Activated T-helper 1 cell treated with Interleukin-2 at 50 U/mL for 16 hours (primary cell): Measurements from ENCODE around the gene ZNF782.
A peak's percentile ranks its signal among the peaks of the same experiment; 100 is the strongest.
"Not testable (repeated sequence)": the region's sequence is repeated elsewhere in the genome, so short reads cannot be mapped to it uniquely, and the experiment has no call there.

Experiments used
- DNase-seq: peaks from one replicate; pipeline ENCODE4 v3.0.0-alpha.2; 2020; ENCODE audit warnings: low read depth

The ZNF782 gene

DNA sequence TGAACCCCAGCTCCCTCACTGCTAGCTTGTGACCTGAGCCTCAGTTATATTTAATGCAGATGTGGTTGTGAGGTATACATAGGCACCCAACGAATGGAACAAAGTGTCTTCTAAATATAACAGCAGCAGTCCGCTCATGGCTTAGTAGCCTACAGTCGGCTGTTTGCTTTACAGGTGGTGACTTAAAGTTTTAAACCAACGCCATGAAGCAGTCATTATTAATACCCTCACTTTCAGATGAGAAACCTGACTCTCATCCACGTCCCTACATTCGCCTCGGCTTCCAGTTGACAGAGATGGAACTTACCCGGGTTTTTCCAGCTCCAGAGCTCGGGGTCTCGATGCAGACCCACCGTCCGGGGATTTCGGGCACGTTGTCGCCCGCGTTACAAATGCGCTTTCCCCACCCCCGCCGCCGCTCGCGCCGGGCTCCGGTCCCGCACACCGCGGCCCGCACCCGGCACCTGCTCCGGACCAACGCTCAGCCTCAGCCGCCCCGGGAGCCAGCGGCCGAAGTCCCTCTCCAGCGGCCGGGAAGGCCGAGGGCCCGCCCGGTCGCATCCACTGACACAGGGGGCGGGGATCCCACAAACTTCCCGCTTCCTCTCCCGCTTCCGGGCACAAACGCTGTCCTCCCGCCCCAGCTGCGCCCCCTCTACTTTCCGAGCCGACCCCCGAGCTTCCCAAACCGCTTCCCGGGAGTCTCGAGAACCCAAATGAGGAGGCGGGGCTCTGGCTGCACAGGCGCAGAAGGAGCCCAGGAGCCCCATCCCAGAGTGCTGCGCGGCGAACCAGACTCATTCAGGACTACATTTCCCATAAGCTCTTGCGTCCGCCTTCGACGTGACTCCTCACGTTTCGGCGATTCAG lies at the start of gene ZNF782:
Gene ZNF782, minus strand, starts transcription at position 734 of the 870 bp plus-strand sequence. CDS start 2,553 bp downstream, outside the sequence.
- DNase-seq = peak; percentile 74

DNA sequence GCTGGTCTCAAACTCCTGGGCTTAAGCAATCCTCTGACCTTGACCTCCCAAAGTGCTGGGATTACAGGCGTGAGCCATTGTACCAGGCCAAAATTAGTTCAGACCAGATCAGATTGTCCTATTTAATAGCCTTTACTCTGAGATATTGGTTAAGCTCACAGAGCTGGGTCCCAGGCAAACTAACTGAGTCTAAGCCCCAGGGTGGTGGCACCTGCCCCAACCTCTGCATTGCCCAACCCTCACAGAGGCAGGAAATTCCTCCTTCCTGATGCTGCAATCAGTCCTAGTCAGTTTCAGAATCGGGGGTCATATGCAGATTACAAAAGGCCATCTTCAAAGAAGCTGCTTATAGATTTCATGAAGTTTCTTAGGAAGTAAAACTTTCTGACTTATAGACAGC lies 45.7 kb upstream of the ZNF782 start:
- DNase-seq = not testable (repeated sequence)

DNA sequence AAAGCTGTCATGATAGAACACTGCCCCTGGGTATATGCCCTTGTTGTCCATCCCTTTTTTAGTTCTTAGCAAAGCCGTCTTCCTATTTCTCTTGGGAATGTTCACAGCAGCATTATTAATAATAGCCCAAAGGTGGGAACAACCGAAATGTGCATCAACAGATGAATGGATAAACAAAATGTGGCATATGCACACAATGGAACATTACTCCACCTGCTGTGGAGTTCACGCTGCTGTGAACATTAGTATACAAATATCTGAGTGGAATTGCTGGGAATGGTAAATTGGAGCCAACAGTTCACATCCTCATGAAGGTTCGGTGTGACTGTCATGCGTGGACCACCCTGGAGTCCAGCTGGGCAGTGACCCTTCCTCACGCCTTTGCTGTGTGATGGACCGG lies 37.8 kb upstream of the ZNF782 start:
- DNase-seq = no peak

DNA sequence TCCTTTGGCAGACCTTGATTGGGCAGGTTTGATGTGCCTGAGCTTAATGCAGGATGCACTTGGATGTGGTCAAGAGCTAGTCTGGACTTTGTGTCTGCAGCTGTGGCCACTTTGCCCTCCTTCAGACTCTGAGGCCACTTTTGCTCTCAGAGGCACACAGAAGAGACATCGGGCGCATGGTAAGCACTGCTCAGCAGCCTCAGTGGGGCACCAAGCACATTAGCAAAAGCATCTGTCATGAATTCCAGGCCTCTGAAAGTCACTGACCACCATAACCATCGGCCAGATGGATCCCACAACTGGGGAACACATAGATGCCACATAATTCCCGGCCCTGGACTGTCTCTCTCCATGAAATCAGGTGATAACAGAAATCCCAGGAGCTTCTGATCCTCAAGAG lies 34.3 kb upstream of the ZNF782 start:
- no peak for DNase-seq

DNA sequence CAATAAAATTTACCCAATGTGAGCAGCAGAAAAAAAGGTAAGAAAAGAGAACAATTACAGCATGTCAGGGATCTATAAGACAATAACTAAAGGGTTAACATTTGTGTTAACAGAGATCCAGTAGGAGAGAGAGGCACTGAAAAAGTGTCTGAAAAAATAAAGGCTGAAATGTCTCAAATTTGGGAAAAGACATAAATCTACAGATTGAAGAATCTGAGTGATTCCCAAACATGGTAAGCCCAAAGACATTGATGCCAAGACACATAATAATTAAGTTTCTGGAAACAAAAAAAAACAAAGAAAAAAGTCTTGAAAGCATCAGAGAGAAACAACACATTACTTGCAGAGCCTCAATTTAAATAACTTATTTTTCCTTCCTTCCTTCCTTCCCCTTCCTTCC lies 31.1 kb upstream of the ZNF782 start:
- DNase-seq = no peak

DNA sequence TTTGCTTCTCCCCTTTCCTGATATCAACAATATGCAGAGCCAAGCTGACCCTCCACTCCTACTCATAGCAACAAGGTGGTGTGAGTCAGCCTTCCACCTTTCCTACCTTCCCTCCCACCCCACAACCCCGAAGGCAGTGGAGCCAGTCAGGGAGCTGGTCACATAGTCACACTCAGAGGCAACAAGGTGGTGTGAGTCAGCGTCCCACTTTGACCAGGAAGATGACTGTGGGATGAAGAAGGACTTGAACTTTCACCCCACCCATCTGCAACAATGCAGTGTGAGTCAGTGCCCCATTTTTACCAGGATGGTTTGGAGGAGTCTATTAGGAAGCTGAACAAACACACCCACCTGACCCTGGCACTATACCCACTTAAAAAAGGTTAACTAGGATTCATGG lies 30.1 kb upstream of the ZNF782 start:
- no peak for DNase-seq

DNA sequence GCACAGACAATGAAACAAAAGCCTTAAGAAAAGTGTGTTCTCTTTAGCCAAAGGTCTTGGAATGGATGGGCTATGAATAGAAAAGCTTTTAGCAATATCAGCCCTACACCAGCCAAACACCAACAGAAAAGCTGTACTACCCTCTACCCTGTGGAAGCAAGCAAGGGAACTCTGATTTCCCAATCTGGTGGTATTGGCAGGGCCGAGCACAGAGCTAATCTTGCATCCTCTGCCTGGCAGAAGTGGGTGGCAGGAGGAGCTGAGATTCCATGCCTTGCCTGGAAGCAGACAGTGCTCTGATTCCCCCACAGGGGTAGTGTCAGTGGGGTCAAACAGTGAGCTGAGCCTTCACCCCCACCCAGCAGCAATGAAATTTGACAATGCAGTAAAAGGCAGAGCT lies 29.6 kb upstream of the ZNF782 start:
- no peak for DNase-seq

DNA sequence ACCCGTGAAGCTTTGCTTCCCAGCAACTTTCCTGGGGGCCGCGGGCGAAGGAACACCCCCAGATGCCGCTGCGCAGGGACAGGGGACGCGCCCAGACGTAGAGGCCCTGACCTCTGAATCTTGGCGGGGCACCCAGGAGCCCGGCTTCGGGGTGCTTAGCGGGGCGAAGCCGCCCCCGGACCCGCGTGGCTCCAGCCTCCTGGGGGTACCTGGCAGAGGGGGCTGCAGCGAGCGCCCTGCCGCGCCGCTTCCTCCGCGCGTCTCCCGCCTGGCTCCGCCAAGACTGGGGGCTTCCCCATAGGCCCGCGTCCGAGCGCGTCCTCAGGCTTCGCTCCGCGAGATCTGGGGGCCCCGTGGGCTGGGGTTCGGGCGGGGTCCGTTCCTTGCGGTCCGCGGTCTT lies 23.0 kb upstream of the ZNF782 start:
- DNase-seq = no peak

DNA sequence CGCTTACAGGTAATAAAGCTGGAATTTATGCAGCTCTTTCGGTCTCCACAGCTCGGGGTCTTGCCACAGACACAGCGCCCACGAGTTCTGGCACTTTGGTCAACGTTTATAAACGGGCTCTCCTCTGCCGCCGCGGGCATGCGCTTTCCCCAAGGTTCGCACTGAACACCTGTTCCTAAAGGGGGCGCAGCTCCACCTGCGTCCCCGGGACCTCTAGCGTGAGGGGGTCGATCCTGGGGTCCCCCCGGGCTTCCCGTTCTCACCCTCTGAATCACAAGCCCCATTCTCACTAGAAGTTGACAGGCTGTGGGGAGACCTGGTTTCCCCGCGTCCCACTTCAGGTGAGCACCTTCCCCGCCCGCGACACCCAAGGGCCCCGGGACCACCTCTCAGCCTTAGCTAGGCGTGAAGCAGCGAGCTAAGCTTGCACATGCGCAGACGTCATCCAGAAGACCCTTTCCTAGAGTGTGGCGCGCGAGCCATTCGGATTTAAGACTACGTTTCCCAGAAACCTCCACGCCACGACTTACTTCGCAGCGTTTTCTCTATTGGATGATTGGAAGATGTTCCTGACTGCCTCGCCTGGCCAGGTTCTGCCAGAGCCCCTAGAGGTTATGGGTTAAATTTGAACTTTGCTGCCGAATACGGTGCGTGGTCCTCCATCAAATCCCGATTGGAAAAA lies 21.3 kb upstream of the ZNF782 start:
- no peak for DNase-seq

DNA sequence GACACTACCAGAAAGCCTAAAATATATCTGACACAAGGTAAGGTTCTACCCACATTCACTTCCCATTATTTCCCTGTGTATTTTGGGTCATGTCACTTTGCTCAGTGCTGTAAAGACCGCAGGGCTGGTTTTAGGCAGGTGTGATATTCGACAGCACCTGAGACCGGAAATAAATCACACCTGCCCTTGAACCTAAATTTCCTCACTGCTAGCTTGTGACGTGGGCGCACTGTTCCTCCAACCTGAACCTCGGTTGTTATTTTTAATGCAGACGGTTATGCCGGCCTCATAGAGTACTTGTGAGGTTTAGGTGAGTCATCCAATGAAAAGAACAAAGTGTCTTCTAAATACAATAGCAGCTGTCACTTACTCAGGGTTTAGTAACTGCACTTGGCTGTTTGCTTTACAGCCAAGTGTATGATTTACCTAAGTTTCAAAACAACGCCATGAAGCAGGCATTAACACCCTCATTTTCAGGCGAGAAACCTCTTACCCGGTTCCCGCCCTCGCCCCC lies 20.7 kb upstream of the ZNF782 start:
- DNase-seq = no peak

DNA sequence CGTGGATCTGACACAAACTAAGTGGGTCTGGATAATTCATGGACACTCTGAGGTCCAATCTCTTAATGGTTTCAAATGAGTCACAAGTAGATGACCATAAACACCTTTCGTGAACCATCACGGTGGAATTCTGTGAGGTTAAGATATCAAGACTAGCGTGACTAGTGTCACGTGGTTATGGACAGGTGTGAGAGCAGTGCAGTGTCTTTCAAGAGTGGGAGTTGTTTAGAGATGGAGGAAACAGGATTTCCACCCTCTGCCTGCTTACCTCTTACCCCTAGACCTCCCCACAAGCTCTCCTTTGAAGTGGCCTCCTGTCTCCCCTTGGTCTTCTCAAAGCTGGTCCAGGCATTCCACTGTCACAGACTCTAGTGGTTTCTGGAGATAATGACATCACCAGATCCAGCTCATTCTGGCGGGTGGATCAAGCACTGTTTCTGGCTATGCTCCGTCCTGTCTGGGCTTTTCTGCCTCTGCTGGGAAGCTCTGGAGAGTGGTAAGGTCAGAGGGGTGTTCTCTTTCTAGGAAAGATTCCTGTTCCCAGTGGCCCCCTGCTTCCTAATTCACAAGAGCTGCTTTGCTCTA lies 20.0 kb upstream of the ZNF782 start:
- DNase-seq = no peak

DNA sequence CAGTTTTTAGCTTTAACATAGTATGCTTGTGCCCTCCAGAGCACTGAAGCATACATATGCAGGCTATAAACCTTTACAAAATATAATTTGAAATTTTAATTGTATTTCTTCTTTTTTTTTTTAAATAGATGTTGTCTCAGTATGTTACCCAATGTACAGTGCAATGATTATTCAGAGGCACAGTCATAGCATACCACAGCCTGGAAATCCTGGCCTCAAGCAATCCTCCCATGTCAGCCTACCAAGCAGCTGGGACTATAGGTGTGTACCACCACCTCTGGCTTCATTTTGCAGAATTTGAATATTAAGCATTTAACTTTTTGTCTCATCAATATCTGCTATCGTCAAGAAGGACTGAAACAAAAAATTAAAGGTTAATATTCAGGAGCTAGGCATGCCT lies 16.9 kb upstream of the ZNF782 start:
- no peak for DNase-seq

DNA sequence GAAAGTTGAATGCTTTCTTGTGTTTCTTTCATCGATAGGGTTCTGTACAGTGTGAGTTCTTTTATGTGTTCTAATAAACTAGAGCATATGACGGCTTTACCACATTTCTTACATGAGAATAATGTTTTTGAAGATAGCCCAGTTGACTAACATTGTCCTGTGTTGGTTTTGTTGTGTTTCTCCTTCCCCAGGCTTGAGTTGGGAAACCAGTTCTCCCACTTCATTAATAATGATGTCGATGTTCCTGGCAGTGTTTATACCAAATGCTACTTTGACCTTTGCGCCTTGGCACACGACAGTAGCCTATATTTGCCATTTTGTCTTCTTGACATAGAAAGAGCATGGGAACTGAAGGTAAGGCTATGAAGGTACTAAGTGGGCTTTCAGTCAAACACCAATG lies 14.4 kb upstream of the ZNF782 start:
- DNase-seq = no peak

DNA sequence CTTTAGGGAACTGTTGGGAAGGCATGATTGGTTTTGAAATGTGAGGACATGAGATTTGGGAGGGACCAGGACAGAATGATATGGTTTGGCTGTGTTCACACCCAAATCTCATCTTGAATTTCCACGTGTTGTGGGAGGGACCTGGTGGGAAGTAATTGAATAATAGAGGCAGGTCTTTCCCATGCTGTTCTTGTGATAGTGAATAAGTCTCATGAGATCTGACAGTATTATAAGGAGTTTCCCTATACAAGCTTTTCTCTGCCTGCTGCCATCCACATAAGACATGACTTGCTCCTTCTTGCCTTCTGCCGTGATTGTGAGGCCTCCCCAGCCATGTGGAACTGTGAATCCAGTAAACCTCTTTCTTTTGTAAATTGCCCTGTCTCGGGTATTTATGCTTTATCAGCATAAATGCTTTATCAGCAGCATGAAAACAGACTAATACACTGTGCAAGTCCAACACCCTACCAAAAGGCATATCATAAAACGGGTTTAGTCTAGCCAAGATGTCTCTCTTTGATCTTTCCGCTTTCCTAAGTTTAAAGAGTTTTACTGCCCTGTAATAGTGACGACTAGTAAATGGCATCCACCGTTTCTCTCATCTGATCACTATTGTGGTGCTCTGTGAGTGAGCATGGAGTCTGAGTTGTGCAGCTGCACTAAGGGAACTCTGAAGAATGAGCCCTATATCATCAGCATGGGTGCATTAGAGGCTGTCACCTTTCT lies 12.9 kb upstream of the ZNF782 start:
- no peak for DNase-seq

DNA sequence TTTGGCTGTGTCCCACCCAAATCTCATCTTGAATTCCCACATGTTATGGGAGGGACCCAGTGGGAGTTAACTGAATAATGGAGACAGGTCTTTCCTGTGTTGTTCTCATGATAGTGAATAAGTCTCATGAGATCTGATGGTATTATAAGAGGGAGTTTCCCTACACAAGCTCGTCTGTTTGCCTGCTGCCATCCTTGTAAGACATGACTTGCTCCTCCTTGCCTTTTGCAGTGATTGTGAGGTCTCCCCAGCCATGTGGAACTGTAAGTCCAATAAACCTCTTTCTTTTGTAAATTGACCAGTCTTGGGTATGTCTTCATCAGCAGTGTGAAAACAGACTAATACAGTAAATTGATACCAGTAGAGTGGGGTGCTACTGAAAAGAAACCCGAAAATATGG lies 10.9 kb upstream of the ZNF782 start:
- DNase-seq = not testable (repeated sequence)

DNA sequence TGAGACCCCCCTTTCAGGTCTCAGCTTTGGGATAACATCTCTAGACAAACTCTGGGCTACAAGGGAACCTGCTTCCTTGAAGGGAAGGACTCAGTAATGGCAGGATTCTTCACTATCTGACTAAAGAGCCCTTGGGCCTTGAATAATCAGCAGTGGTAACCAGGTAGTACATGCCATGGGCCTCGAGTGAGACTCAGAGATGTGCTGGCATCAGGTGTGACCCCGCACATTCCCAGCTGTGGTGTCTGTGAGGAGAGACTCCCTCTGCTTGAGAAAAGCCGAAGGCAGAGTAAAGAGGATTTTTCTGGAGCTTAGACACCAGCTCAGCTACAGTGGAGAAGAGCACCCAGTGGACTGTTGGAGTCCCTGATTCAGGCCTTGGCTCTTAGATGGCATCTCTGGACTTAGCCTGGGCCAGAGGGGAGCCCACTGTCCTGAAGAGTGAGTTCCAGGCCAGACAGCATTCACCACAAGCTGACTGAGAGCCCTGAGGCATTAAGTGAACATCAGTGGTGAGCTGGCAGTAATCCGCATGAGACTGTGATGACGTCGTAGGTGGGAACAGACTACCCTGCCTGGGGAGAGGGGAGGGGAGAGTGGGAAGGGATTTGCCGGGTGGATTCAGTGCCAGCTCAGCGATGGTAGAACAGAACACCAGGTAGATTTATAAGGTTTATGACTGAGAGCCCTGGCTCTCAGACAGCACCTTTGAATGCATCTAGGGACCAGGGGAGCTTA lies 5.3 kb upstream of the ZNF782 start:
- DNase-seq = no peak

DNA sequence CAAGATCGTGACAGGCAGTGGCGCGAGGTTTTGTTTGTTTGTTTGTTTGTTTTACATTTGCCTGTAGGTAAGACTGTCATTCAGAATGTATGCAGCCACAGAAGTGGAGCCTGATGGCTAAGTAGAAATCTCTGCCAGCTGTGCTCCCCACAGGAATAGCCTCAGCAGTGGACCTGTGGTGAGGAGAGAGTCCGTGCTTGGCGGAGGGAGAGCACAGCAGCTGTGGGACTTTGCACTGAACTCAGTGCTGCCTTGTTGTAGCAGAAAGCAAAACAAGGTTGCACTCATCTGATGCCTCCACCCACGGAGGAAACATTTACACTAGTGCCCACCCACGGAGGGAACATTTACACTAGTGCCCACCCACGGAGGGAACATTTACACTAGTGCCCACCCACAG lies 4.4 kb upstream of the ZNF782 start:
- no peak for DNase-seq

DNA sequence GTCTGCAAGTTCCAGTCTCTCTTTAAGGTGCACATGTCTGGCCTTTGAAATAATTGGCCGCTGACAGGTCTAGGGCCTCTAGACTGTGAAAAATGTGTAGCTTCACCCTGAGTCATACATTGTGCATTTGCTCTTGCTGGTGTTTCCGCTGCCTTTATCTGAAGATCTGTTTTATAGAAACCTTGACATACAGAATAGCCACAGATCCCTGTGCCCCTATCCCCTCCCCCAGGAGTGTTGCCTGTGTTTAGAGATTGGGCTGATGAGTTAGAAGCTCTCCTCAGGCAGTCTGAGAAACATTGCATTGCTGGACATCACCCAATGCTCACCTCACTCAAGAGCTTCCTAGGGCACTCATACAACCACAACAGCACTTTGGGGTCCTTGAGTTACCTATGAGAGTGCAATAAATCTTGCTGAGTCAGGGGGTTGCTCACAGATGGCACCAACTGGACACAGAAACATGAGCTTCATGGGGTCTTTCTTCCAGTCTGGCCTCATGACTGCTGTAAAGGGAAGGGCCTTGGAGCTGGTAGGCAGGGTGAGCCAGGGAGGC lies 3.8 kb upstream of the ZNF782 start:
- no peak for DNase-seq

DNA sequence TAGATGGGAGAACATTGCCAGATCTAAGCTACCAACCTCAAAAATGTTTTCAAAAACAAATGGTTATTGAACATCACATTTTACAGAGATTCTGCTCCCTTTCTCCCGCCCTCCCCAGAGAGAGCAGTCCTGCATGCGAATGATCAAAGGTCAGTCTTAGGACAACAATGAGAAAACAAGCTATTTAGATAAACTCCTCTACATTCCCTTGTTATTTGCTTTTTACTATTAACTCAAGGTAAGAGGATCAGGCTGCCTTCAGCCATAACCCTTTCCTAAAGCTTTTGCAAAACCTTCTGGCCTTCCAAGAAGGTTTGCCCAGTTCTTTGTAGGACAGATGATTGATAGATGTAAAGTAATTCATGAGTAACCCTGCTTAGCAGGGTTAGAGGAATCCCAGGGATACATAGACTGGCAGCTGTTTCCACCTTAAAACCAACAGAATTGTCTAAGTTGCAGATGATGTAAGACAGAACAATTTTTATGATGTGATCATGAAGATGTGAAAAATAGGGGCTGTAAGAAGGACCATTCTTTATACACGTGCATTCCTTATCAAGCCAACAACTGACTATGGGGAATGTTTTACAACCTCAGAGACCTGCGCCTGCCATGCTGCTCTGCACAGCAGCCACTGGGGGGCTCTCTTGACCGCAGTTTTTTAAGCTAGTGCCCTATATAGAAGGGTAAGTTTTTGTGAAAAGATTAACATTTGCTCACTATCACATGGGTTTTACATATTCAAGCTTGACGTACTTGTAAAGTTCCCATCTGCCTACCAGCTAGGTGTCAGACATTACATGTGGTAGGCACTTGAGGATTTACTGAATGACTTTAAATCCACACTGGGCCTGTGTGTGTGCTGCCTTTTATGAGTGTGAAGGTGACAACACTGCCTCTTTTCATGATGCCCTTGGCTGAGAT lies 2.3 kb upstream of the ZNF782 start:
- DNase-seq = peak; percentile 42

DNA sequence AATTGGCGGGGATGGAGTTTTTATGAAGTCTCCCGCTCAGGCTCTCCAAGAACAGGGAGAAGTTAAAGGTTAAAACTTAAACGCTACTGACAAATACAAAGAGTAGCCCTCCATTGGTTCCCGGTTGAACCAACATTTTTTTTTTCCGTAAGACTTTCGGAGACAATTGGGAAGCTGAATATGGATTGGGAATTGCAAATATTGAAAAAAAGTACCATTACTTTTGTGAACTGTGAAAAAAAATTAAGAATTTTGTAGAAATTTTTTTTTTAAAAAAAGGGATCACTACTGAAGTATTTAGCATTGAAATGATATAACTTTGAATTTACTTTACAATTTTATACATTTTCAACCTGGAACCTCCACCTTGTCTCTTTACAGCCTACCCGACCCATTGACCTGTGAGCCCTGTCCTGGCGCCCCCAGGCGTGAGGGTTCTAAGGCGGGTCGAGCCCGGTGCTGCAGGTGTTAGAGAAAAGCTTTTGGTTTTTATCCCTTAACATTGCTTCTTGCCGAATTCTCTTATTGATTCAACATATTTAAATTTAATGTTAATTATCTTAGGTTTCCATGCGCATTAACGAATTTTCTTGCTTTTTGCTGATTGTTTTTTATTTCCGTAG lies 448 bp upstream of the ZNF782 start:
- DNase-seq = no peak
